K562 (cell line): ENCODE data around the gene GINS2. TPM values are rescaled to one million over a fixed set of nuclear protein-coding genes. Genes with fewer than 3 reads are reported as not detected.

Experiments
- ARID1B ChIP-seq: fragments of 450-650 bp; IDR thresholded peaks from 2 replicates; pipeline ENCODE4 v1.6.1; 2016; ENCODE audit warnings: antibody characterized with exemption, mild to moderate bottlenecking, inconsistent platforms
- ARID2 ChIP-seq: fragments of 450-650 bp; IDR thresholded peaks from 2 replicates; pipeline ENCODE4 v1.6.1; 2017; ENCODE audit warnings: antibody characterized with exemption, mild to moderate bottlenecking
- E2F3 ChIP-seq: fragments of 250-450 bp; sonication (Bioruptor Pico); IDR thresholded peaks from 2 replicates; pipeline ENCODE4 v1.4.0; 2020; ENCODE audit warnings: mild to moderate bottlenecking
- E2F4 ChIP-seq: sonication (generic); formaldehyde crosslinking; IDR thresholded peaks from 2 replicates; pipeline ENCODE4 v1.8.0; 2022; ENCODE audit warnings: mild to moderate bottlenecking, low read depth, missing genetic modification reagents
- E2F8 ChIP-seq: fragments of 450-650 bp; IDR thresholded peaks from 2 replicates; pipeline ENCODE4 v1.7.1; 2018; ENCODE audit warnings: mild to moderate bottlenecking, low read depth; ENCODE audit not compliant: partially characterized antibody
- HDAC1 ChIP-seq, 2 experiments: fragments of 450-650 bp; IDR thresholded peaks; 2 replicates each; pipeline ENCODE4 v1.6.1; 2016 to 2017; ENCODE audit warnings: inconsistent platforms in 1 of 2, mild to moderate bottlenecking in 1 of 2, moderate library complexity in 1 of 2
- HDGF ChIP-seq: fragments of 450-650 bp; IDR thresholded peaks from 2 replicates; pipeline ENCODE4 v1.6.1; 2016
- HES1 ChIP-seq: fragments of 450-650 bp; IDR thresholded peaks from 2 replicates; pipeline ENCODE4 v1.6.1; 2016; ENCODE audit warnings: low read depth, mild to moderate bottlenecking, moderate library complexity
- HLTF ChIP-seq: fragments of 450-650 bp; IDR thresholded peaks from 2 replicates; pipeline ENCODE4 v1.6.1; 2016
- LARP7 ChIP-seq: fragments of 450-650 bp; IDR thresholded peaks from 2 replicates; pipeline ENCODE4 v1.6.1; 2016
- NUFIP1 ChIP-seq: fragments of 450-650 bp; IDR thresholded peaks from 2 replicates; pipeline ENCODE4 v1.6.1; 2018; ENCODE audit not compliant: partially characterized antibody
- PKNOX1 ChIP-seq: fragments of 450-650 bp; IDR thresholded peaks from 2 replicates; pipeline ENCODE4 v1.6.1; 2016
- ZBTB5 ChIP-seq: fragments of 450-650 bp; IDR thresholded peaks from 2 replicates; pipeline ENCODE4 v1.6.1; 2017; ENCODE audit warnings: antibody characterized with exemption
- ZNF124 ChIP-seq: sonication (generic); formaldehyde crosslinking; IDR thresholded peaks from 2 replicates; pipeline ENCODE4 v1.8.1; 2022; ENCODE audit warnings: missing genetic modification reagents
- ZNF512 ChIP-seq: IDR thresholded peaks from 2 replicates; pipeline ENCODE4 v1.6.1; 2016; ENCODE audit warnings: missing genetic modification characterization, missing compliant biosample characterization
- polyA plus RNA-seq, 8 experiments: library from polyadenylated mRNA; depleted of rRNA in 4 of 8; stranded (reverse) in 5 of 8; unstranded in 3 of 8; fragments of >200 nt; fragmentation: Nextera tagmentation in 2 of 8; fragmentation: Illumina TruSeq in 1 of 8; extraction: Ambion mirVana in 2 of 8; extraction: Trizol in 1 of 8; gene quantifications; 2 replicates each; pipeline versions ENCODE4 v1.2.1 to v1.2.3, GENCODE V29; 2011 to 2014; ENCODE audit warnings: inconsistent platforms in 1 of 8, missing spikeins in 1 of 8
- total RNA-seq, 7 experiments: library from RNA; depleted of rRNA in 6 of 7; stranded (reverse); fragments of >200 nt in 6 of 7; fragmentation: Illumina TruSeq in 2 of 7; extraction: Trizol in 2 of 7; gene quantifications; 2 replicates each; pipeline versions ENCODE4 v1.2.1 to v1.2.3, GENCODE V29; 2011 to 2021; ENCODE audit warnings: low replicate concordance in 1 of 7

GINS2 gene
- total and polyA plus RNA-seq, 9 of the 15 experiments (the other 6 are each of a cell fraction or from before 2014, with no cell fraction given), result 40.4 to 76.2 (median 44.6) TPM

- TF ChIP-seq ZNF124 (CRISPR knock-in tag) (no peak), HDGF (peak; percentile 69; the same call in 1 of the 2 replicates), HDAC1 (IDR thresholded peaks at IDR 0.05) (peak in 1 of 2 experiments; percentile 77; a peak in 2 of 4 replicates), NUFIP1 (no peak), E2F8 (no peak), HES1 (no peak), ZBTB5 (0 out of 2 replicates have a peak, but pooled peaks have one; percentile 64), ARID2 (peak; percentile 46; the same call in 1 of the 2 replicates), ARID1B (0 out of 2 replicates have a peak, but pooled peaks have one; percentile 12), ZNF512 (tag) (peak; percentile 86), HLTF (peak; percentile 73; the same call in 1 of the 2 replicates), LARP7 (peak; percentile 93; the same call in 1 of the 2 replicates), E2F4 (CRISPR knock-in tag) (no peak), PKNOX1 (peak; percentile 54), E2F3 (CRISPR knock-in tag) (no peak)
Measured at GRCh38 chr16:85716022-85716679, 27.4 kb upstream of the GINS2 start (continued).
